ENCODE measurements around the gene TFRC. TPM values are rescaled to one million over a fixed set of nuclear protein-coding genes. Genes with fewer than 3 reads are reported as not detected.
"Not testable (repeated sequence)": the region's sequence is repeated elsewhere in the genome, so short reads cannot be mapped to it uniquely, and the experiment has no call there.

TFRC gene
- polyA plus RNA-seq, 1 experiment, result 155 TPM

DNA sequence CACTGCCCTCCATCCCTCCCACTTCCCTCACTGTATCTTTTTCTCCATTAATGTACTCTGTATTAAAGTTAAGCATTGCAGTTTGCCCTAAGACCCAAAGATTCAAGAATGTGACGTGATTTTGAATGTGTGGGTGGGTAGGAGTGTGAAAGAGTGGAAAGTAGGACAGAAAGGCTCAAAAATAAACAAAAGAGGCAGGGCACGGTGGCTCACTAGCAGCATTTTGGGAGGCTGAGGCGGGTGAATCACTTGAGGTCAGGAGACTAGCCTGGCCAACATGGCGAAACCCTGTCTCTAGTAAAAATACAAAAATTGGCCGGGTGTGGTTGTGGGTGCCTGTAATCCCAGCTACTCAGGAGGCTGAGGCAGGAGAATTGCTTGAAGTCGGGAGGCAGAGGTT is 18.4 kb downstream of the TFRC start:
- no peaks in the 10 kb centered on the region for H3K27me3 ChIP-seq (ENCODE audit: control insufficient read depth, insufficient read depth, low read length)
- peak overlapping the region; percentile 89 for H3K27ac ChIP-seq (ENCODE audit: low read depth, low read length)
- DNase-seq (ENCODE audit: low read depth, low spot score), result no peak
- no peaks in the 10 kb centered on the region for H3K9me3 ChIP-seq (ENCODE audit: control insufficient read depth, insufficient read depth, low read length)
- POLR2A ChIA-PET, result interaction anchor here (0.8 kb wide), 1 partner anchor 18 kb away, joined by 3 read pairs; no protein-coding TSS in a partner anchor
- TF ChIP-seq, protein P1, sequence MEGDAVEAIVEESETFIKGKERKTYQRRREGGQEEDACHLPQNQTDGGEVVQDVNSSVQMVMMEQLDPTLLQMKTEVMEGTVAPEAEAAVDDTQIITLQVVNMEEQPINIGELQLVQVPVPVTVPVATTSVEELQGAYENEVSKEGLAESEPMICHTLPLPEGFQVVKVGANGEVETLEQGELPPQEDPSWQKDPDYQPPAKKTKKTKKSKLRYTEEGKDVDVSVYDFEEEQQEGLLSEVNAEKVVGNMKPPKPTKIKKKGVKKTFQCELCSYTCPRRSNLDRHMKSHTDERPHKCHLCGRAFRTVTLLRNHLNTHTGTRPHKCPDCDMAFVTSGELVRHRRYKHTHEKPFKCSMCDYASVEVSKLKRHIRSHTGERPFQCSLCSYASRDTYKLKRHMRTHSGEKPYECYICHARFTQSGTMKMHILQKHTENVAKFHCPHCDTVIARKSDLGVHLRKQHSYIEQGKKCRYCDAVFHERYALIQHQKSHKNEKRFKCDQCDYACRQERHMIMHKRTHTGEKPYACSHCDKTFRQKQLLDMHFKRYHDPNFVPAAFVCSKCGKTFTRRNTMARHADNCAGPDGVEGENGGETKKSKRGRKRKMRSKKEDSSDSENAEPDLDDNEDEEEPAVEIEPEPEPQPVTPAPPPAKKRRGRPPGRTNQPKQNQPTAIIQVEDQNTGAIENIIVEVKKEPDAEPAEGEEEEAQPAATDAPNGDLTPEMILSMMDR (IDR thresholded peaks at IDR 0.05; ENCODE audit: low read depth, low read length), result no peak
- CTCF ChIA-PET, result interaction anchor here (1.4 to 4.3 kb wide), 3 partner anchors 10 to 169 kb away, joined by 4 to 49 read pairs (median 4); no protein-coding TSS in a partner anchor
- no peak overlapping the region for H3K4me3 ChIP-seq (ENCODE audit: low read depth, low read length)

DNA sequence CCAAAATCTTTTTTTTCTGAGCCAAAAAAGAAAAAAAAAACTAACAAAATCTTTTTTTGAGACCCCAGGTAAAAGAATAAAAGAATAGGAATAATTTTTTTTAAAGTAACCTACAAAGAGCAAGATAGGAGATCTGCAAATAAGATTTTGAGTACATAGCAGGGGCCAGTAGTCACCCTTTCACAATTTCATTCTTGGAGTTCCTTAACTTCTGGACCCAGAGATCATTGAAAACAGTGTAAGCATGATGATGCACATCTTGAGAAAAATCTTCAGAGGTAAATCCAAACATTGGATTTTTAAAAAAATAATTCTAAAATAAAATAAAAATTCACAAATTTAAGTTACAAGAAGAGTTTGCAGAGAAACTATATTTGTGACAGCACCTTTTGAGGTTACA is 18.8 kb downstream of the TFRC start:
- CTCF ChIA-PET, result interaction anchor here (4.3 kb wide), 1 partner anchor 10 kb away, joined by 49 read pairs; no protein-coding TSS in a partner anchor
- no peak for DNase-seq (ENCODE audit: low read depth, low spot score)

DNA sequence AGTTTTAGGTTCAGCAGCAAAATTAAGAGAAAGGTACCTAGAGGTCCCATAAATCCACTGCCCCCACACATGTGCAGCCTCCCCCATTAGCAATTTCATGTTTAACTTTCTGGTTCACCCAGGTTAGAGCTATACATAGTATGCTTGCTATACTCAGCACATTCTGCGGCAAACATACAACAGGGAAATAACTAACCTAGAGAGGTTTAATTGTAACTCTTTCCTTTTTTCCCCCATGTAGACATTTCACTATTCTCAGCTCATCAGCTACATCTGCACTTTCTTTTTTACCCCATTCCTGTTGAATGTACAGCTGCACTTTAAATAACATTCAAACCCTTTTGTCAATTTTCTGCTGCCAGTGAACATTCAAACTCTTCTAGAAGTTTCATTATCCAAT is 21.1 kb downstream of the TFRC start:
- no peaks in the 10 kb centered on the region for H3K9me3 ChIP-seq (ENCODE audit: control insufficient read depth, insufficient read depth, low read length)
- no peak overlapping the region for H3K27ac ChIP-seq (ENCODE audit: low read depth, low read length)
- no peaks in the 10 kb centered on the region for H3K27me3 ChIP-seq (ENCODE audit: control insufficient read depth, insufficient read depth, low read length)
- ChIA-PET CTCF (interaction anchor here (0.6 to 1.2 kb wide), 2 partner anchors 12 to 163 kb away, joined by 5 to 7 read pairs; no protein-coding TSS in a partner anchor), POLR2A (interaction anchor here (0.7 kb wide), 1 partner anchor 23 kb away, joined by 6 read pairs; no protein-coding TSS in a partner anchor)
- DNase-seq (ENCODE audit: low read depth, low spot score), result no peak
- H3K4me3 ChIP-seq (ENCODE audit: low read depth, low read length), result no peak overlapping the region
- TF ChIP-seq, protein P1 (IDR thresholded peaks at IDR 0.05; ENCODE audit: low read depth, low read length), result no peak

More for the DNA sequence above, 18.8 kb downstream of the TFRC start:
- Histone ChIP-seq H3K27ac (ENCODE audit: low read depth, low read length) (peak overlapping the region; percentile 89), H3K9me3 (ENCODE audit: control insufficient read depth, insufficient read depth, low read length) (no peaks in the 10 kb centered on the region), H3K27me3 (ENCODE audit: control insufficient read depth, insufficient read depth, low read length) (no peaks in the 10 kb centered on the region), H3K4me3 (ENCODE audit: low read depth, low read length) (no peak overlapping the region)
- POLR2A ChIA-PET, result no interaction called here
- TF ChIP-seq, protein P1 (IDR thresholded peaks at IDR 0.05; ENCODE audit: low read depth, low read length), result no peak

DNA sequence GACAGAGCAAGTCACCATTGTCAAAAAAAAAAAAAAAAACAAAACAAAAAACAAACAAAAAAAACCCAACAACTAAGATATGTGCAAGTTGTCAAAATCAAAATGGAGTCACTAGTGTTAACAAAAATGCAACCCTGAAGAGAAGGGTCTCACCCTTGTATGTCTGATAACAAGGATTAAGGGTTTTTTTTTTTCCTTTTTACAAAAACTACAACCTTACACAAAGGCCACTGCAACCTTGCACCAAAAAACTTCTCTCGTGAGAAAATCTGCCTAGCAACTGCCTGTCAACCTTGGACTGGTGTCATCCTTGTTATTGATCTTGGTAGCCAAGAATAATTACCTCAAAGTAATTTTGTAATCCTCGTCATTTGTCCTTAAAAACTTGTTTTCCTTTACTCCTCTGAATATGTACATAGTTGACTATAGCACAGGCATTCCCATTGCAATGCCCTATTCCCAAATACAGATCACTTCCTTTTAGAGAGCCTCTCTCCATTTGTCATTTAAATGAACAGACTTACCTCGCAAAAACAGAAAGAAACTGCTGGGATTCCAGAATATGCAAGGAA is 24.0 kb downstream of the TFRC start:
- DNase-seq (ENCODE audit: low read depth, low spot score), result no peak
- POLR2A ChIA-PET, result no interaction called here
- CTCF ChIA-PET, result interaction anchor here (0.7 to 2.8 kb wide), 3 partner anchors 16 to 196 kb away, joined by 3 to 8 read pairs (median 3); no protein-coding TSS in a partner anchor
- H3K27ac ChIP-seq (ENCODE audit: low read depth, low read length), result no peak overlapping the region
- no peaks in the 10 kb centered on the region for H3K9me3 ChIP-seq (ENCODE audit: control insufficient read depth, insufficient read depth, low read length)
- no peaks in the 10 kb centered on the region for H3K27me3 ChIP-seq (ENCODE audit: control insufficient read depth, insufficient read depth, low read length)
- TF ChIP-seq, protein P1 (IDR thresholded peaks at IDR 0.05; ENCODE audit: low read depth, low read length), result no peak
- H3K4me3 ChIP-seq (ENCODE audit: low read depth, low read length), result no peak overlapping the region

DNA sequence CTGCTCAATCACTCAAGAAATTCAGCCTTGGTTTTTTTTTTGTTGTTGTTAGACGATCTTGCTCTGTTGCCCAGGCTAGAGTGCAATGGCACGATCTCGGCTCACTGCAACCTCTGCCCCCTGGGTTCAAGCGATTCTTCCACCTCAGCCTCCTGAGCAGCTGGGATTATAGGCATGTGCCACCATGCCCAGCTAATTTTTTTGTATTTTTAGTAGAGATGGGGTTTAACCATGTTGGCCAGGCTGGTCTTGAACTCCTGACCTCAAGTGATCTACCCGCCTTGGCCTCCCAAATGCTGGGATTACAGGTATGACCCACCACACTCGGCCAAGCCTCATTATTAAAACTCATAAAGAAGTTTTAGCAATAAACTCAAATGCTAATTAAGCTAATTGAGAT is 25.5 kb downstream of the TFRC start:
- CTCF ChIA-PET, result interaction anchor here (1.2 to 2.8 kb wide), 2 partner anchors 18 to 143 kb away, joined by 3 to 8 read pairs; no protein-coding TSS in a partner anchor
- H3K27me3 ChIP-seq (ENCODE audit: control insufficient read depth, insufficient read depth, low read length); H3K9me3 ChIP-seq (ENCODE audit: control insufficient read depth, insufficient read depth, low read length); POLR2A ChIA-PET; H3K4me3 ChIP-seq (ENCODE audit: low read depth, low read length); H3K27ac ChIP-seq (ENCODE audit: low read depth, low read length); DNase-seq (ENCODE audit: low read depth, low spot score): not testable (repeated sequence)

Data from AG04450 (cell line).